SU-DHL-6 (cell line): ENCODE data around the gene BRI3BP.

Source experiments
- H2AFZ ChIP-seq: fragments of 200-600 bp; sonication (generic); 2 replicates; pipeline ENCODE4 v1.6.1; 2014; ENCODE audit warnings: low read depth, mild to moderate bottlenecking, moderate library complexity, mixed read lengths, antibody characterized with exemption, low read length; ENCODE audit not compliant: severe bottlenecking
- H3F3A ChIP-seq: fragments of 200-600 bp; shearing (Covaris generic); 2 replicates; pipeline ENCODE4 v1.6.0; 2016; ENCODE audit warnings: antibody characterized with exemption, mild to moderate bottlenecking; ENCODE audit not compliant: insufficient read depth
- H3K27ac ChIP-seq: fragments of 200-600 bp; sonication (generic); 2 replicates; pipeline ENCODE4 v1.5.1; 2016; ENCODE audit warnings: low read depth, mild to moderate bottlenecking, low read length, moderate library complexity, mixed read lengths
- H3K27me3 ChIP-seq: fragments of 200-600 bp; sonication (generic), shearing (Covaris generic); 2 replicates; pipeline ENCODE4 v1.6.0; 2014; ENCODE audit warnings: mild to moderate bottlenecking, low read length
- H3K36me3 ChIP-seq: fragments of 200-600 bp; sonication (generic); 2 replicates; pipeline ENCODE4 v1.6.1; 2014; ENCODE audit warnings: mild to moderate bottlenecking, low read length, mixed read lengths
- H3K4me2 ChIP-seq: fragments of 300-600, 200-600 bp; shearing (Covaris generic), sonication (generic); 2 replicates; pipeline ENCODE4 v1.6.0; 2014; ENCODE audit warnings: low read length, low read depth, mild to moderate bottlenecking; ENCODE audit not compliant: poor library complexity, severe bottlenecking
- H3K4me3 ChIP-seq: fragments of 200-600 bp; sonication (generic); 2 replicates; pipeline ENCODE4 v1.5.1; 2014; ENCODE audit warnings: antibody characterized with exemption, low read length, mild to moderate bottlenecking, mixed read lengths; ENCODE audit not compliant: insufficient read depth, poor library complexity, severe bottlenecking
- H3K79me2 ChIP-seq: fragments of 200-600 bp; sonication (generic); 2 replicates; pipeline ENCODE4 v1.6.1; 2014; ENCODE audit warnings: mild to moderate bottlenecking, low read length, moderate library complexity; ENCODE audit not compliant: insufficient read depth
- H3K9ac ChIP-seq: fragments of 200-600 bp; sonication (generic); 2 replicates; pipeline ENCODE4 v1.7.0; 2014; ENCODE audit warnings: mild to moderate bottlenecking, low read length
- H3K9me2 ChIP-seq: fragments of 200-600 bp; sonication (generic); replicated peaks from 2 replicates; pipeline ENCODE4 v1.6.1; 2014; ENCODE audit warnings: low read length; ENCODE audit not compliant: insufficient read depth
- H3K9me3 ChIP-seq: fragments of 200-600 bp; sonication (generic); 2 replicates; pipeline ENCODE4 v1.6.1; 2014; ENCODE audit warnings: low read length, mixed read lengths; ENCODE audit not compliant: insufficient read depth
- H4K20me1 ChIP-seq: fragments of 200-600 bp; sonication (generic); 2 replicates; pipeline ENCODE4 v1.6.1; 2014; ENCODE audit warnings: low read depth, mild to moderate bottlenecking, antibody characterized with exemption, low read length, moderate library complexity, mixed read lengths
- EZH2phosphoT487 ChIP-seq: fragments of 200-600 bp; sonication (generic), shearing (Covaris generic); conservative IDR thresholded peaks from 2 replicates; pipeline ENCODE4 v1.6.1; 2018; ENCODE audit warnings: mild to moderate bottlenecking, antibody characterized with exemption, low read length, moderate library complexity, mixed read lengths
- TF ChIP-seq, protein P1 (sequence below): fragments of 200-600 bp; sonication (generic); IDR thresholded peaks from one replicate; pipeline ENCODE4 v1.5.1; 2017; ENCODE audit warnings: antibody characterized with exemption, mild to moderate bottlenecking, low read length, moderate library complexity; ENCODE audit not compliant: insufficient read depth, poor library complexity, severe bottlenecking

The BRI3BP gene

GRCh38 chr12:125014526-125014925 is 21.1 kb downstream of the BRI3BP start:
- Histone ChIP-seq H3K4me3 (no peak overlapping the region), H3K9me3 (no peaks in the 10 kb centered on the region), H3K27ac (no peak overlapping the region), H3K9me2 (no peaks in the 10 kb centered on the region), H4K20me1 (peaks cover 21% of the 10 kb centered on the region; the same call in 1 of the 2 replicates), H3F3A (no peaks in the 10 kb centered on the region), H3K36me3 (peaks cover 17% of the 10 kb centered on the region; the same call in 1 of the 2 replicates), H3K27me3 (no peaks in the 10 kb centered on the region), H2AFZ (no peak overlapping the region), H3K79me2 (peaks cover 58% of the 10 kb centered on the region), H3K9ac (no peak overlapping the region), H3K4me2 (no peak overlapping the region)
- TF ChIP-seq, protein P1, sequence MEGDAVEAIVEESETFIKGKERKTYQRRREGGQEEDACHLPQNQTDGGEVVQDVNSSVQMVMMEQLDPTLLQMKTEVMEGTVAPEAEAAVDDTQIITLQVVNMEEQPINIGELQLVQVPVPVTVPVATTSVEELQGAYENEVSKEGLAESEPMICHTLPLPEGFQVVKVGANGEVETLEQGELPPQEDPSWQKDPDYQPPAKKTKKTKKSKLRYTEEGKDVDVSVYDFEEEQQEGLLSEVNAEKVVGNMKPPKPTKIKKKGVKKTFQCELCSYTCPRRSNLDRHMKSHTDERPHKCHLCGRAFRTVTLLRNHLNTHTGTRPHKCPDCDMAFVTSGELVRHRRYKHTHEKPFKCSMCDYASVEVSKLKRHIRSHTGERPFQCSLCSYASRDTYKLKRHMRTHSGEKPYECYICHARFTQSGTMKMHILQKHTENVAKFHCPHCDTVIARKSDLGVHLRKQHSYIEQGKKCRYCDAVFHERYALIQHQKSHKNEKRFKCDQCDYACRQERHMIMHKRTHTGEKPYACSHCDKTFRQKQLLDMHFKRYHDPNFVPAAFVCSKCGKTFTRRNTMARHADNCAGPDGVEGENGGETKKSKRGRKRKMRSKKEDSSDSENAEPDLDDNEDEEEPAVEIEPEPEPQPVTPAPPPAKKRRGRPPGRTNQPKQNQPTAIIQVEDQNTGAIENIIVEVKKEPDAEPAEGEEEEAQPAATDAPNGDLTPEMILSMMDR = no peak
- no peak for TF ChIP-seq EZH2phosphoT487

GRCh38 chr12:125015680-125016310 is 22.4 kb downstream of the BRI3BP start:
- Histone ChIP-seq H3K79me2 (peaks cover 54% of the 10 kb centered on the region), H3F3A (peaks cover 3% of the 10 kb centered on the region; the same call in 1 of the 2 replicates), H3K9ac (no peak overlapping the region), H3K27me3 (no peaks in the 10 kb centered on the region), H2AFZ (no peak overlapping the region), H3K36me3 (peaks cover 13% of the 10 kb centered on the region; the same call in 1 of the 2 replicates), H3K4me3 (no peak overlapping the region), H3K9me3 (no peaks in the 10 kb centered on the region), H3K9me2 (no peaks in the 10 kb centered on the region), H4K20me1 (peaks cover 16% of the 10 kb centered on the region; the same call in 1 of the 2 replicates), H3K4me2 (no peak overlapping the region), H3K27ac (no peak overlapping the region)
- TF ChIP-seq, protein P1 = no peak
- TF ChIP-seq EZH2phosphoT487 = no peak

DNA sequence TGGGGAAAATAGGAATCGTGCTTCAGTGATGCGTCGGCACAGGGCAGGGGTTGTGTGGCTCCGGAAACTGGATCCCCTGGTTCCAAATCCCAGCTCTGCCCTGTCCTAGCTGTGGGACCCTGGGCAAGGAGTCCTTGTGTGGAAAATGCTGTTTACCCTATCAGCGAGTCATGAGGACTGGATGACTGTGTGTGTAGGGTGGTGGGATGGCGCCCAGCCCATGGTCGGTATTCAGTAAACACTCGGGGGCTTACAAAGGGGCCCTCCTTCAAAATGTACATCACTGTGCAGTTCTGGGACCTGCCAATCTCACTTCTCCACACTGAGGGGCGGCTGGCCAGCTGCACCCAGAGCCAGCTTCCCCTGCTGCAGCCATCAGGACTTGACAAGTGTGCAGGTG is 24.4 kb downstream of the BRI3BP start:
- Histone ChIP-seq H3K4me3 (no peak overlapping the region), H3K4me2 (no peak overlapping the region), H3F3A (peaks cover 3% of the 10 kb centered on the region; the same call in 1 of the 2 replicates), H2AFZ (no peak overlapping the region), H3K36me3 (peaks cover 14% of the 10 kb centered on the region; the same call in 1 of the 2 replicates), H3K9me3 (no peaks in the 10 kb centered on the region), H3K79me2 (peaks cover 44% of the 10 kb centered on the region; the same call in 1 of the 2 replicates), H3K27me3 (no peaks in the 10 kb centered on the region), H4K20me1 (no peaks in the 10 kb centered on the region), H3K9ac (no peak overlapping the region), H3K27ac (no peak overlapping the region), H3K9me2 (no peaks in the 10 kb centered on the region)
- TF ChIP-seq EZH2phosphoT487 = no peak
- TF ChIP-seq, protein P1 = no peak
